HG02973 (cell line): ENCODE measurements around the gene MAGED1.

Experiments
- ATAC-seq: cut with Tn5 transposase; IDR thresholded peaks from one replicate; pipeline ENCODE4 v1.9.1; 2021; ENCODE audit warnings: moderate library complexity; ENCODE audit not compliant: unreplicated experiment

The MAGED1 gene, protein sequence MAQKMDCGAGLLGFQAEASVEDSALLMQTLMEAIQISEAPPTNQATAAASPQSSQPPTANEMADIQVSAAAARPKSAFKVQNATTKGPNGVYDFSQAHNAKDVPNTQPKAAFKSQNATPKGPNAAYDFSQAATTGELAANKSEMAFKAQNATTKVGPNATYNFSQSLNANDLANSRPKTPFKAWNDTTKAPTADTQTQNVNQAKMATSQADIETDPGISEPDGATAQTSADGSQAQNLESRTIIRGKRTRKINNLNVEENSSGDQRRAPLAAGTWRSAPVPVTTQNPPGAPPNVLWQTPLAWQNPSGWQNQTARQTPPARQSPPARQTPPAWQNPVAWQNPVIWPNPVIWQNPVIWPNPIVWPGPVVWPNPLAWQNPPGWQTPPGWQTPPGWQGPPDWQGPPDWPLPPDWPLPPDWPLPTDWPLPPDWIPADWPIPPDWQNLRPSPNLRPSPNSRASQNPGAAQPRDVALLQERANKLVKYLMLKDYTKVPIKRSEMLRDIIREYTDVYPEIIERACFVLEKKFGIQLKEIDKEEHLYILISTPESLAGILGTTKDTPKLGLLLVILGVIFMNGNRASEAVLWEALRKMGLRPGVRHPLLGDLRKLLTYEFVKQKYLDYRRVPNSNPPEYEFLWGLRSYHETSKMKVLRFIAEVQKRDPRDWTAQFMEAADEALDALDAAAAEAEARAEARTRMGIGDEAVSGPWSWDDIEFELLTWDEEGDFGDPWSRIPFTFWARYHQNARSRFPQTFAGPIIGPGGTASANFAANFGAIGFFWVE

DNA sequence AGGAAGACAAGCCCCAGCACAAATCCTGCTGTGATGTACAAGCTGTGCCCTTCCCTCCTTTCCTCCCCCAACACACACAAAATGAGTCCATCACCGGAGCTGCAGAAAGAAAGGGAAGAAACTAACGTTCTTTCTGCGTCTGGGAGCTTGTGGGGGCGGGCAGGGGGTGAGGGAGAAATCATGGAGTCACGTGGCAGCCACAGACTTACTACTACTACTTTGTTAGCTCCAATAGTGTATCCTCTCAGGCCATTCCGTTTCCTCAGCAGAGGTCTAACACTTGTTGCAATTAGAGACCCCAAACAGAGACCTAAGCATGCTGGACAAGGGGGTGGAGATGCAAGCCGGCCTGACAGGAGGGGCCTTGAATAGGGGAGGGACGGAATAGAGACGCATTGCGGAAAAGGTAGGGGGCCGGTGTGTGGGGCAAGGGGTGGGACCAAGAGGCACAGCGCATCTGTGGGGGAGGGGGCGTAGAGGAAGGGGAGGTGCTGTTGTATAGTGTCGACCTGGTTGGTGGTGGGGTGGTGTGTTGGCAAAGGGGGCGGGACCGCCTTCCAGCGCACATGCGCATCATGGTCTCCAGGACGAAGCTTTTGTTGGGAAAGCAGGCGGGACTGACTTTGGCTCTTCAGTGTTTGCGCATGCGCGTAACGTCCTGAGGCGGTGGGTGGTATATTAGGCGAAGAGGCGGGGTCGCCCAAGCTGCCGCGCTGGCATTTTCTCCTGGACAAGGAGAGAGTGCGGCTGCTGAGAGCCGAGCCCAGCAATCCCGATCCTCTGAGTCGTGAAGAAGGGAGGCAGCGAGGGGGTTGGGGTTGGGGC is at the start of gene MAGED1:
TSS of gene MAGED1 (plus strand) at position 703 of the 825 bp plus-strand sequence. CDS start 682 bp downstream, outside the sequence.
- peak; percentile 65 for ATAC-seq

GRCh38 chrX:51847463-51847862 is 46.0 kb upstream of the MAGED1 start:
- no peak for ATAC-seq

GRCh38 chrX:51851507-51852085 is 41.8 kb upstream of the MAGED1 start:
- peak; percentile 65 for ATAC-seq

GRCh38 chrX:51852096-51852495 is 41.3 kb upstream of the MAGED1 start:
- no peak for ATAC-seq

GRCh38 chrX:51852621-51853020 is 40.8 kb upstream of the MAGED1 start:
- no peak for ATAC-seq

DNA sequence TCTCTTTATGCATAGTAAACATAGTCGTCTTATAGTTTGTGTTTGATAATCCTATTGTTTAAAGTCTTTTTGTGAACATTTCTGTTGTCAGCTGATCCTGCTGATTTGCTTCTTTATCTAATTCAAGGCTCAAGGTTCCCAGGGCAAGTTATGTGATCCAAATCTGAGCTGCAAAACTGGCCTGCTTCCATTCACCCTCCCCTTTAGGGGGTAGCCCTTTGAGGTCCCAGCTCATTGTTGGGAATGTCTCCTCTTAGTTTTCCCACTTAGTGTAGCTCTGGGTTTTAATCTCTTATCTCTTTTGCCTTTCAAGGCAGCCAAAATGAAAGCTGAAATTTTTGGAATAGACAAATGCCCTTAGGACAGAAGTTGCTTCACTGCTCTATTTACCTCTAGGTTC is 40.2 kb upstream of the MAGED1 start:
- no peak for ATAC-seq

DNA sequence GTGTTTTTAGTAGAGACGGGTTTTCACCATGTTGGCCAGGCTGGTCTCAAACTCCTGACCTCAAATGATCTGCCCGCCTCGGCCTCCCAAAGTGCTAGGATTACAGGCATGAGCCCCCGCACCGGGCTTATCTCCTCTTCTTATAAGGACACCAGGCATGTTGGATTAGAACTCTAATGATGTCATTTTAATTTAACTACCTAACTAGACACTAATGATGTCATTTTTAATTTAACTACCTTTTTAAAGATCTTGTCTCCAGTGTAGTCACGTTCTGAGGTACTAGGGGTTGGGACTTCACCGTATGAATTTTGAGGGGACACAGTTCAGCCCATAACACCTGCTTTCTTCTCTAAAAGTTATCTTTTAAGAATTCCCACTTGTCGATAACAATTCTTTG is 37.7 kb upstream of the MAGED1 start:
- no peak for ATAC-seq

- ATAC-seq: no peak
These were observed 36.2 kb upstream of the MAGED1 start for GRCh38 chrX:51857159-51857733.

- ATAC-seq: no peak
These were observed 32.7 kb upstream of the MAGED1 start for GRCh38 chrX:51860679-51861078.

DNA sequence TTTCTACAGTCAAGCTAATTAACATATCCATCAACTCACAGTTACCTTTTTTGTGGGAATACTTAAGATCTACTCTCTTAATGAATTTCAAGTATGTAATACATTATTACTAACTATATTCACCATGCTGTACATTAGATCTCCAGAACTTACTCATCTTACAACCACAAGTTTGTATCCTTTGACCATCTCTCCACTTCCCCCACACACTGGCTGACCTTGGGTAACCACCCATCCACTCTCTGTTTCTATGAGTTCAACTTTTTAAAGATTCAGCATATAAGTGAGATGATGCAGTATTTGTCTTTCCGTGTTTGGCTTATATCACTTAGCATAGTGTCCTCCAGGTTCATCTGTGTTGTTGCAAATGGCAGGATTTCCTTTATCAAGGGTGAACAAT is 30.5 kb upstream of the MAGED1 start:
- no peak for ATAC-seq

DNA sequence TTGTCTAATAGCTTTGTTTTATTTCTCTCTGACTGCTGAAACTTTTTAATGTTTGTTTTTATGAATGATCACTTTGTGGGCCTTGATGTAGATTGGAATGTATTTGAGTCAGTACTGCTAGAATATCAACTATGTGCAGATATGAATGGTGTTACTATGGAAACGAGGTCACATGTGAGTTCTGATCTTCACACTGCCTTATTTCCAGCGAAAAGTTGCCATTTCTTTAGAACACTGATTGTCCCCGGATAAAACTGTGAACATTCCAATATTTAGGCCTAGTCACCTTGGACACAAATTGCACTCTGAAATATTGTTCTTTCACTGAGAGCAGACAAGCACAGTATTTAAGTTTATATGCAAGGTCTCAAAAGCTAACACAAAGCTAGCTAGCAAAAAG is 27.2 kb upstream of the MAGED1 start:
- no peak for ATAC-seq

DNA sequence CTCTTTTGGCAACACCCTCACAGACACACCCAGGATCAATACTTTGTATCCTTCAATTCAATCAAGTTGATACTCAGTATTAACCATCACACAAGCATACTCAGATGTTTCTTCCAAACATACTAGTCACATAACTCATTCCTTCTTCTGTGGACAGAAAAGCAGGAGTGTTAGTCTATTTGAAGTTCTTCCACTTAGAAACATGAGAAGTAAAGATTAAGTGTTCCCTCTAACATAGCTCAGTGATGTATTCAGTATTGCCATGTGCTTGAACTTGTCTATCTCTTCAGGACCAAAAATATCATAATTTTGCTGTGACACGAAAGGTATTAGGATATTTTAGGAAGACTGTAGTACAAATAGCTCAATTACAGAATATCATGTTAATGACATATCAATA is 25.8 kb upstream of the MAGED1 start:
- ATAC-seq: no peak

DNA sequence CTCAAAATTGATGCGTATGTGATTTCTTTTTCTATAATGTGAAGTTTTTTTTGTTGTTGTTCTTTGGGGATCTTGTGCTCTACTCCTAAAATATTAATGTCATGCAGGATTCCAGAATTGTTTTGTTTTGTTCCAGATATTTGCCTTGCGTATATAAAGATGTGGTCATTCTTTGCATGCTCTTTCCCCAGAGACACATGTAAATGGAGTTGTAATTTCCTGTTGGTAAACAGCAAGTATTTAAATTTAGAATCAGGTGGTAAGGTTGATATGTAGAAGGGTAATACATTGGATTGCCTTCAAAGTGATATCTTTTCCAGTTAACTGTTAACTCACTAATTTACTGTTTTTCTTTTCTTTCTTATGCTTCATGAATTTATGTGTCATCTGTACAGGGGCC is 23.1 kb upstream of the MAGED1 start:
- no peak for ATAC-seq

- peak; percentile 82 for ATAC-seq
These were observed 19.3 kb upstream of the MAGED1 start for GRCh38 chrX:51874123-51874522.

DNA sequence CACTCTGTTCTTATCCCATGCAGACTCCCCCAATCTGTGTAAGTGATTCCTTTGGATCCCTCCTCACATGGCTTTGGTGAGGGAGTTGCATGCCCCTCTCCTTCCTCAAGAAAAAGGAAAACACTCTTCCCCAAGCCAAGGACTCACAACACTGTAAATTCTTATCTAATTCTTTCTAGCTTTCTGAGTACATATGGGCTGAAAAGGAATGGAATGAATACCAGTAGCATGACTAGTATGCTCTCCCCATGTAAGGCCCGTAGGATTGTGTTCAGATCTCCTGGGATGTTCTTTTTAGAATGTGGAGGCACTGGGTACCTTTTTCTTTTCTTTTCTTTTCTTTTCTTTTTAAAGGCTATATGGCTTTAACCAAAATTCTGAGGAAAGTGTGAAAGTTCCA is 17.0 kb upstream of the MAGED1 start:
- no peak for ATAC-seq

- no peak for ATAC-seq
These were observed 15.4 kb upstream of the MAGED1 start for GRCh38 chrX:51878056-51878455.

- ATAC-seq: no peak
These were observed 3.6 kb upstream of the MAGED1 start for GRCh38 chrX:51889851-51890250.

DNA sequence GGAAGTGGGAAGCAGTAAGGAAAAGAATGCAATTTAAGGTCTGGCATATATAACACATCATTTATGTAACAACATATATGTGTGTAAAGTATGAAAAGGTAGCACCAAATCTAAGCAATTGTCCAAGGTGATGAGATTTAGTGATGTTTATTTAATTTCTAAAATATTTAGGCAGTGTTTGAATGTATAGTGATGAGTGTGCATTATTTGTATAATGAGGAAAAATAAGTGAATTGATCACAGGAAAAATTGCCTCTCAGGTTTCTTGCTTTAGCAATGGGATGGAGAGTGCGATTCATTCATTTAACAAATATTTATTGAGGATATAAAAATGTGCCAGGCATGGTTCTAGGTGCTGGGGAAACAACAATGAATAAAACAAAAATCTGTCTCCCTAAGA is 2.2 kb upstream of the MAGED1 start:
- no peak for ATAC-seq

- no peak for ATAC-seq
These were observed 1.4 kb upstream of the MAGED1 start for GRCh38 chrX:51891821-51892551.
